B cell (primary cell): Measurements from ENCODE around the gene PRKN.

Source experiments
- CTCF ChIP-seq: fragments of 200-600 bp; IDR thresholded peaks from one replicate; pipeline ENCODE4 v1.8.0; 2022; ENCODE audit warnings: antibody characterized with exemption, mild to moderate bottlenecking
- EZH2 ChIP-seq: IDR thresholded peaks from 2 replicates; pipeline ENCODE4 v1.6.1; 2012; ENCODE audit warnings: borderline replicate concordance, low read depth, mild to moderate bottlenecking, moderate library complexity, low read length; ENCODE audit not compliant: insufficient read depth, poor library complexity, severe bottlenecking

GRCh38 chr6:161476711-161477110 lies 1250.9 kb downstream of the PRKN start:
- TF ChIP-seq CTCF, result no peak
- no peak for TF ChIP-seq EZH2
